ENCODE measurements around the gene TNS4. TPM values are rescaled to one million over a fixed set of nuclear protein-coding genes. Genes with fewer than 3 reads are reported as not detected.

TNS4 gene
- total RNA-seq, 2 experiments from 2014 or later = 0.22 to 0.97 TPM

- TF ChIP-seq EZH2phosphoT487 (IDR thresholded peaks at IDR 0.05; ENCODE audit: borderline replicate concordance, low read depth, low read length) (no peak), CTCF (conservative IDR thresholded peaks at IDR 0.05; ENCODE audit: low read length) (no peak)
- Histone ChIP-seq H4K20me1 (ENCODE audit: insufficient read depth, low read length) (no peaks in the 10 kb centered on the region), H2AFZ (ENCODE audit: low read length) (no peak overlapping the region), H3K27ac (ENCODE audit: low read depth, low read length, poor library complexity, severe bottlenecking) (no peak overlapping the region), H3K4me3 (ENCODE audit: low read depth, low read length, poor library complexity, severe bottlenecking) (no peak overlapping the region), H3K4me2 (ENCODE audit: low read length) (no peak overlapping the region), H3K79me2 (ENCODE audit: insufficient read depth, low read depth, low read length) (no peaks in the 10 kb centered on the region), H3K9me2 (ENCODE audit: insufficient read depth, low read length) (no peaks in the 10 kb centered on the region), H3K36me3 (ENCODE audit: insufficient read depth, low read length) (no peaks in the 10 kb centered on the region), H3K9me3 (ENCODE audit: low read length) (peaks cover 23% of the 10 kb centered on the region), H3K4me1 (ENCODE audit: insufficient read depth, low read length, poor library complexity, severe bottlenecking) (no peaks in the 10 kb centered on the region)
- DNase-seq (ENCODE audit: low spot score) = no peak
- POLR2A ChIA-PET = interaction anchor here (0.6 to 1.0 kb wide), 3 partner anchors 14 to 70 kb away, joined by 3 to 5 read pairs (median 3); no protein-coding TSS in a partner anchor
- intact Hi-C loops (cut with micrococcal nuclease; ENCODE audit: unreplicated experiment) = no loop called here
- CTCF ChIA-PET (ENCODE audit: unreplicated experiment) = no interaction called here
- no TSS peak for BruUV-seq (replicated peaks)
Observed at GRCh38 chr17:40525294-40525693, 23.9 kb upstream of the TNS4 start.

DNA sequence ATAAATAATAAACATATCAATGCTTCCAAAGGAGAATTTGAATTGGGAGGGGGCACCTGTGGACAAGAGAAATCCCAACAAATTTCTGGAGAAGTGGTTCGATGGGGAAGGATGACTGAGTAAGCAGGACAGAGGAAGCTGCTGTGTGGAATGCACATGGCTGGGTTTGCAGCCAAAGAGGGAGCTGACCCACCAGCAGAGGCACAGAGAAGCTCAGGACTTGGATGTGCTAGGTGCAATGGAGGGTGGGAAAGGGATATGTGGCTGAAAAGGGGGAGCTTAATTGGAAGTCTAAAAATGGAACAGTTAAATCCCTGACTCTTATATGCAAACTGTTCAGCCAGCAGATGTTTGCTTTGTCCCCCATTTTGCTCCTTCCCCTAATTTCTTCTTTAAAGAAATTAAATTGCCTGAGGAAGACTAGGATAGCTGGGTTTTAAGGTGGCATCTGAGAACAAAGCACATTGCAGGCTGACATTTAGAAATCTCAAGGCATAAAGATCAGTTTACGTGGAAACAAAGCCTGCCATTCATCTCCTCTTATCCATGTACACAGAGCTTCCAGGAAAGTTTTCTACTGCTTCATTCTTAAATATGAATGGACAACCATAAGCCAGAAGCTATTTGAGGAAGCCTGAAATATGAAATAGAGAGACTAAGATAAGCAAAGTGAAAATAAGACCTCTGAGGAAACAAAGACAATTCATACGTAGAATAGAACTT, 23.0 kb upstream of the TNS4 start:
- POLR2A ChIA-PET = interaction anchor here (0.6 kb wide), 1 partner anchor 124 kb away, joined by 3 read pairs; no protein-coding TSS in a partner anchor

More for the DNA sequence above, 23.0 kb upstream of the TNS4 start:
- Histone ChIP-seq H3K4me3 (ENCODE audit: low read depth, low read length, poor library complexity, severe bottlenecking) (no peak overlapping the region), H3K36me3 (ENCODE audit: insufficient read depth, low read length) (no peaks in the 10 kb centered on the region), H3K79me2 (ENCODE audit: insufficient read depth, low read depth, low read length) (no peaks in the 10 kb centered on the region), H3K4me1 (ENCODE audit: insufficient read depth, low read length, poor library complexity, severe bottlenecking) (no peaks in the 10 kb centered on the region), H4K20me1 (ENCODE audit: insufficient read depth, low read length) (no peaks in the 10 kb centered on the region), H3K9me3 (ENCODE audit: low read length) (peaks cover 23% of the 10 kb centered on the region), H3K4me2 (ENCODE audit: low read length) (no peak overlapping the region), H3K27ac (ENCODE audit: low read depth, low read length, poor library complexity, severe bottlenecking) (no peak overlapping the region), H2AFZ (ENCODE audit: low read length) (no peak overlapping the region), H3K9me2 (ENCODE audit: insufficient read depth, low read length) (no peaks in the 10 kb centered on the region)
- TF ChIP-seq CTCF (conservative IDR thresholded peaks at IDR 0.05; ENCODE audit: low read length) (no peak), EZH2phosphoT487 (IDR thresholded peaks at IDR 0.05; ENCODE audit: borderline replicate concordance, low read depth, low read length) (no peak)
- intact Hi-C loops (cut with micrococcal nuclease; ENCODE audit: unreplicated experiment) = no loop called here
- DNase-seq (ENCODE audit: low spot score) = no peak
- CTCF ChIA-PET (ENCODE audit: unreplicated experiment) = no interaction called here
- BruUV-seq (replicated peaks) = no TSS peak
